Measurements from ENCODE around the gene MYO7A. TPM values are rescaled to one million over a fixed set of nuclear protein-coding genes. Genes with fewer than 3 reads are reported as not detected.

Gene MYO7A
- total RNA-seq, 2 experiments from 2014 or later = not detected

DNA sequence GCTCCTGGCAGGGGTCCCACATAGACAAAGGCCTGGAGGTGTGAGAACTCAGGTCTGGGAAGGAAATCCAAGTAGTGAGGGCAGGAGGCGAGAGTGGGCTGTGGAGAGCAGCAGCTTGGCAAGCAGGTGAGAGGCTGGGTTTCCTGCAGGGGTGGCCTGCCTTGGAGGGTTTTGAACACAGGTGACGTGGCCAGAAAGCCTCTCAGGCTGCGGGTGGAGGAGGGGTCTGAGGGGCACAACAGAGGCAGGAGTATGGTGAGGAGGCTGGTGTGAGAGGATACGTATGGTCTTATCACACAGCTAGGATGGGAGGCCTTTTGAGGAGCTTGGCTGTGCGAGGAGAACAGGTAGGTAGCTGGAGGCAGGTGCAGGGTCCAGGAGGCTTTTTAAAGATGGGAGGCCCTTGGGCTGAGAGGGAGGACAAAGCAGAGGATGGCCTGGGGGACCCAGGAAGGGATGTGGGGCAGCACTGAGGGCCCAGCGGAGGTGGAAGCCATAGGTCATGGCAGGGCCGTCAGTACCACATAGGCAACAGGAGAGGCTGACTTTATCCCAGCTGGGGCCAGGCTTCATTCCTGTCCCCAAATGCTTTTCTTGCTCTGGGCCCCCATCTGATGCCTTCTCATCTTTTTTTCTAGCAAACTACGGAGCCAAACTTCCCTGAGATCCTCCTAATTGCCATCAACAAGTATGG, 84.4 kb downstream of the MYO7A start:
- ChIA-PET CTCF (interaction anchor here (1.7 kb wide), 1 partner anchor 336 kb away, joined by 5 read pairs; no protein-coding TSS in a partner anchor), POLR2A (interaction anchor here (1.0 kb wide), 1 partner anchor 108 kb away, joined by 3 read pairs; no protein-coding TSS in a partner anchor)
- Mint-ChIP-seq H3K9me3 (ENCODE audit: insufficient read depth) (no peaks in the 10 kb centered on the region), H3K4me3 (no peak overlapping the region), H3K27ac (no peak overlapping the region), H3K27me3 (ENCODE audit: low read depth) (peaks cover 3% of the 10 kb centered on the region), H3K36me3 (ENCODE audit: low read depth) (no peaks in the 10 kb centered on the region), H3K4me1 (ENCODE audit: low read depth) (no peaks in the 10 kb centered on the region)
- DNase-seq (no peak), ATAC-seq (no peak)

GRCh38 chr11:77213029-77213579, 85.1 kb downstream of the MYO7A start:
- Mint-ChIP-seq H3K27ac (no peak overlapping the region), H3K27me3 (ENCODE audit: low read depth) (peaks cover 3% of the 10 kb centered on the region), H3K36me3 (ENCODE audit: low read depth) (no peaks in the 10 kb centered on the region), H3K9me3 (ENCODE audit: insufficient read depth) (no peaks in the 10 kb centered on the region), H3K4me1 (ENCODE audit: low read depth) (no peaks in the 10 kb centered on the region), H3K4me3 (no peak overlapping the region)
- DNase-seq = no peak
- CTCF ChIA-PET = interaction anchor here (1.7 kb wide), 1 partner anchor 335 kb away, joined by 5 read pairs; no protein-coding TSS in a partner anchor
- no peak for ATAC-seq
- POLR2A ChIA-PET = no interaction called here

- ChIA-PET POLR2A (no interaction called here), CTCF (no interaction called here)
- no peaks in the 10 kb centered on the region for H3K9me3 Mint-ChIP-seq (ENCODE audit: insufficient read depth)
- ATAC-seq (no peak), DNase-seq (no peak)
- no peak overlapping the region for H3K4me3 Mint-ChIP-seq
- no peaks in the 10 kb centered on the region for H3K4me1 Mint-ChIP-seq (ENCODE audit: low read depth)
- H3K36me3 Mint-ChIP-seq (ENCODE audit: low read depth) = no peaks in the 10 kb centered on the region
- H3K27ac Mint-ChIP-seq = no peak overlapping the region
- peaks cover 3% of the 10 kb centered on the region for H3K27me3 Mint-ChIP-seq (ENCODE audit: low read depth)
Measured at GRCh38 chr11:77213589-77214428, 85.8 kb downstream of the MYO7A start.

GRCh38 chr11:77214557-77214956, 86.5 kb downstream of the MYO7A start:
- H3K4me1 Mint-ChIP-seq (ENCODE audit: low read depth) = no peaks in the 10 kb centered on the region
- no peaks in the 10 kb centered on the region for H3K9me3 Mint-ChIP-seq (ENCODE audit: insufficient read depth)
- no peak for ATAC-seq
- H3K27ac Mint-ChIP-seq = no peak overlapping the region
- ChIA-PET CTCF (no interaction called here), POLR2A (no interaction called here)
- no peaks in the 10 kb centered on the region for H3K36me3 Mint-ChIP-seq (ENCODE audit: low read depth)
- no peak overlapping the region for H3K4me3 Mint-ChIP-seq
- no peak for DNase-seq
- H3K27me3 Mint-ChIP-seq (ENCODE audit: low read depth) = peaks cover 8% of the 10 kb centered on the region

DNA sequence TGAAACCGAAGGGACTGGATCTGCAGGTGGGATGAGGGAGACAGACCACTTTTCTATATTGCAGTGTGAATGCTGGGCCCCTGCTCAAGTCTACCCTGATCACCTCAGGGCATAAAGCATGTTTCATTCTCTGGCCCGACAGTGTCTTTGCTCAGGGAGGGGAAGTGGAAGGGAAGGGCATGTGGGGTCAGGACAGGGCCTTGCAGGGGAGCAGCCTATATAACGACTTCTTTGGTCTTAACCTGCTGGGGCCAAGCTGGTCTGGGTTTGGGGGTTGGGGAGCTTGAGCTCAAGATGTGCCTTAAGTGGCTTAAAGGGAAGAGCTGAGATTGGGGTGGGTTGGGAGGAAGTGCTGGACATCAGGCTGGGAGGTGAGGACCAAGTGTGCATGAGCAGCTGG, 87.1 kb downstream of the MYO7A start:
- ChIA-PET POLR2A (interaction anchor here (0.6 kb wide), 1 partner anchor 11 kb away, joined by 3 read pairs; no protein-coding TSS in a partner anchor), CTCF (no interaction called here)
- Mint-ChIP-seq H3K27ac (no peak overlapping the region), H3K9me3 (ENCODE audit: insufficient read depth) (no peaks in the 10 kb centered on the region), H3K36me3 (ENCODE audit: low read depth) (no peaks in the 10 kb centered on the region), H3K27me3 (ENCODE audit: low read depth) (peaks cover 14% of the 10 kb centered on the region), H3K4me3 (no peak overlapping the region), H3K4me1 (ENCODE audit: low read depth) (no peaks in the 10 kb centered on the region)
- no peak for ATAC-seq
- DNase-seq = no peak

GRCh38 chr11:77217156-77217555, 89.1 kb downstream of the MYO7A start:
- Mint-ChIP-seq H3K4me1 (ENCODE audit: low read depth) (no peaks in the 10 kb centered on the region), H3K27me3 (ENCODE audit: low read depth) (peaks cover 26% of the 10 kb centered on the region), H3K27ac (no peak overlapping the region), H3K4me3 (no peak overlapping the region), H3K36me3 (ENCODE audit: low read depth) (no peaks in the 10 kb centered on the region), H3K9me3 (ENCODE audit: insufficient read depth) (no peaks in the 10 kb centered on the region)
- ChIA-PET POLR2A (no interaction called here), CTCF (interaction anchor here (1.4 kb wide), 1 partner anchor 90 kb away, joined by 5 read pairs; no protein-coding TSS in a partner anchor)
- ATAC-seq (no peak), DNase-seq (no peak)

GRCh38 chr11:77223797-77224196, 95.8 kb downstream of the MYO7A start:
- ATAC-seq = no peak
- H3K9me3 Mint-ChIP-seq (ENCODE audit: insufficient read depth) = no peaks in the 10 kb centered on the region
- POLR2A ChIA-PET = no interaction called here
- H3K27ac Mint-ChIP-seq = no peak overlapping the region
- no peak for DNase-seq
- CTCF ChIA-PET = no interaction called here
- H3K4me3 Mint-ChIP-seq = no peak overlapping the region
- H3K27me3 Mint-ChIP-seq (ENCODE audit: low read depth) = peaks cover 36% of the 10 kb centered on the region
- no peaks in the 10 kb centered on the region for H3K36me3 Mint-ChIP-seq (ENCODE audit: low read depth)
- H3K4me1 Mint-ChIP-seq (ENCODE audit: low read depth) = no peaks in the 10 kb centered on the region

GRCh38 chr11:77230878-77231605, 103.0 kb downstream of the MYO7A start:
- H3K27ac Mint-ChIP-seq = no peak overlapping the region
- no peak for ATAC-seq
- H3K9me3 Mint-ChIP-seq (ENCODE audit: insufficient read depth) = no peaks in the 10 kb centered on the region
- no peak for DNase-seq
- no peaks in the 10 kb centered on the region for H3K36me3 Mint-ChIP-seq (ENCODE audit: low read depth)
- CTCF ChIA-PET = interaction anchor here (0.8 kb wide), 1 partner anchor 388 kb away, joined by 4 read pairs; no protein-coding TSS in a partner anchor
- no peaks in the 10 kb centered on the region for H3K4me1 Mint-ChIP-seq (ENCODE audit: low read depth)
- POLR2A ChIA-PET = no interaction called here
- no peak overlapping the region for H3K4me3 Mint-ChIP-seq
- peaks cover 13% of the 10 kb centered on the region for H3K27me3 Mint-ChIP-seq (ENCODE audit: low read depth)

DNA sequence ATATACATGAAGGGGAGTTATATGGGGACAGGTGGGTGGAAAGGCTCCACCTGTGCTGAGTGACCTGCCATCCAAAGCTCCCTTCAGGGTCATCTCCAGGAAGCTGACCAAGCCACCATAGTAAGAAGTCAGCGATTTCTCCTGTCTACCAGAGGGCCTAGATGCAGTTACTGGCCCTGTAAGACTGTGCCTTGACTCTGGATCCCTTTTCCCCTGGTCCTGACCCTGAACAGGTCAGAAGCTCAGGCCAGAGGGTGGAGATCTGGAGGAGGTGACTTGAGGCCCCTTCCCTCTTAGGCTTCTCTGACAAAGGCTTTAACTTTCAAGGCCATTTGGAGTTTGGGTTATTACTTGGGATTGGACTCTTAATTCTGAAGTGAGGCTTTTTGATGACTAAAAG, 103.8 kb downstream of the MYO7A start:
- Mint-ChIP-seq H3K36me3 (ENCODE audit: low read depth) (no peaks in the 10 kb centered on the region), H3K4me1 (ENCODE audit: low read depth) (no peaks in the 10 kb centered on the region), H3K27me3 (ENCODE audit: low read depth) (peaks cover 14% of the 10 kb centered on the region), H3K4me3 (no peak overlapping the region), H3K27ac (no peak overlapping the region), H3K9me3 (ENCODE audit: insufficient read depth) (no peaks in the 10 kb centered on the region)
- ATAC-seq = no peak
- POLR2A ChIA-PET = no interaction called here
- CTCF ChIA-PET = interaction anchor here (1.6 kb wide), 1 partner anchor 358 kb away, joined by 3 read pairs; the partner anchor contains the start of gene AQP11
- no peak for DNase-seq

DNA sequence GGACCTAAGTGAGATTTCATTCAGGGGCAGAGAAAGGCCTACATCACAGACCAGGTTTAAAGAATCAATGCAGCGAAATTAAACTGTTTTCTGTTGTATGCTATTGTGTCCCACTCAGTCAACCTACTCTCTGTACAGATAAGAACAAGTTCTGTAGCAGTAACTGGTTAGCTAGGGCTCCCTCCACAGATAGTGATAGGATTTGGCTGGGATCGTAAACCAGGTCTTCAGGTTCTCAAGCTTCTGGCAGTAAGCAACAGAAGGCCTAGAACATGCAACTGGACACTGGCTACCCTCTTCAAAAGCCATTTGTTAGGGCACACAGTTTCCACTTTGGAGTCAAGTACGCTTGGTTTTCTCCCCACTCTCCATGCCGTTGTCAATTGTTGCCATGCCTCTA, 104.2 kb downstream of the MYO7A start:
- ATAC-seq (no peak), DNase-seq (no peak)
- ChIA-PET CTCF (interaction anchor here (1.6 kb wide), 1 partner anchor 358 kb away, joined by 3 read pairs; the partner anchor contains the start of gene AQP11), POLR2A (no interaction called here)
- no peaks in the 10 kb centered on the region for H3K9me3 Mint-ChIP-seq (ENCODE audit: insufficient read depth)
- peaks cover 14% of the 10 kb centered on the region for H3K27me3 Mint-ChIP-seq (ENCODE audit: low read depth)
- H3K36me3 Mint-ChIP-seq (ENCODE audit: low read depth) = no peaks in the 10 kb centered on the region
- H3K4me1 Mint-ChIP-seq (ENCODE audit: low read depth) = no peaks in the 10 kb centered on the region
- H3K27ac Mint-ChIP-seq = no peak overlapping the region
- no peak overlapping the region for H3K4me3 Mint-ChIP-seq

- CTCF ChIA-PET = interaction anchor here (1.6 kb wide), 1 partner anchor 357 kb away, joined by 3 read pairs; the partner anchor contains the start of gene AQP11
- H3K36me3 Mint-ChIP-seq (ENCODE audit: low read depth) = no peaks in the 10 kb centered on the region
- H3K4me1 Mint-ChIP-seq (ENCODE audit: low read depth) = no peaks in the 10 kb centered on the region
- no peak for DNase-seq
- POLR2A ChIA-PET = no interaction called here
- no peaks in the 10 kb centered on the region for H3K9me3 Mint-ChIP-seq (ENCODE audit: insufficient read depth)
- no peak overlapping the region for H3K27ac Mint-ChIP-seq
- H3K27me3 Mint-ChIP-seq (ENCODE audit: low read depth) = peaks cover 14% of the 10 kb centered on the region
- no peak overlapping the region for H3K4me3 Mint-ChIP-seq
- no peak for ATAC-seq
Measured at GRCh38 chr11:77233011-77233410, 105.0 kb downstream of the MYO7A start.

Measured in activated CD8-positive, alpha-beta T cell treated with anti-CD3 and anti-CD28 coated beads, Interleukin-2, amount 10 ng/mL, durations not matched to agents 7 days and 5 days (primary cell).